ENCODE data around the gene ITPRID1.

Gene ITPRID1

DNA sequence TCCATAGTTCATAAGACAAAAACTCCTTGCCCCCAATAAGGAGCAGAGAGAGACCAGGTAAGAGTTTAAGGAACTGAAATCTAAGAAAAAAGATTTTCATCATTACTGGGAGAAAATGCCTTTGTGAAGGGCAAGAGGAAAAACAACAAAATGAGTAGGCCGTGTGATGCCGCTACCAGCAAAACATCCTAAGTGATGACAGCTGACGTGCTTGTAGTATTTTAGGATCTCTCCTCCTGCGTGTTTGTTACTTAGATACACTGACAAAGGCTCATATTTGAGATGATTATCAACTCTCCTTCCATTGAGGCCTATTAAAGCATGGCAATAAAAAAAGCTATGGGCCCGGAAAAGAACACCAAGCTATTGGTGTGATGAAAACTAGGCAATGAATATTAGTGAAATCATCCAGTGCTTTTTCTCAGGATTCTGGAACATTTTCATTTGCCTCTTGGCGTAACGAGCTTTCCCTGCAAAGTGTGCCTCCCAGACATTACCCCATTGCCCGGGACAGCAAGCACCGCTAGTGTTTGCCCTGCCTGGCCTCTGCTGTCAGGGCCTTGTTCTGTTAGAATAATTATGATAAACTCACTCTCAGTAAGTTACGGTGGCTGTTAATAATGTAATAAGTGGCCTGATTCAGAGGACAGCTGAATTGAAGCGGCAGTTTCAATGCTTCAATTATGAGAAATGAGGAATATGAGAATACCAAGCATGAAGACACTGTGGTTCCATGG is 36.8 kb upstream of the ITPRID1 start:
- CTCF ChIA-PET = interaction anchor here (0.7 kb wide), 2 partner anchors 40 to 49 kb away, joined by 3 to 4 read pairs; no protein-coding TSS in a partner anchor
- DNase-seq (ENCODE audit: low spot score) = no peak
- TF ChIP-seq CTCF (conservative IDR thresholded peaks at IDR 0.05; ENCODE audit: low read depth) = no peak
- no peak overlapping the region for H3K27ac ChIP-seq
- POLR2A ChIA-PET (ENCODE audit: low non-redundant PET) = no interaction called here

- ChIA-PET POLR2A (ENCODE audit: low non-redundant PET) (no interaction called here), CTCF (interaction anchor here (0.7 kb wide), 1 partner anchor 41 kb away, joined by 3 read pairs; no protein-coding TSS in a partner anchor)
- no peak for DNase-seq (ENCODE audit: low spot score)
- no peak overlapping the region for H3K27ac ChIP-seq
- no peak for TF ChIP-seq CTCF (conservative IDR thresholded peaks at IDR 0.05; ENCODE audit: low read depth)
These were observed 35.9 kb upstream of the ITPRID1 start for GRCh38 chr7:31478018-31478417.

- no peak overlapping the region for H3K27ac ChIP-seq
- POLR2A ChIA-PET (ENCODE audit: low non-redundant PET) = no interaction called here
- TF ChIP-seq CTCF (conservative IDR thresholded peaks at IDR 0.05; ENCODE audit: low read depth) = no peak
- no peak for DNase-seq (ENCODE audit: low spot score)
- CTCF ChIA-PET = no interaction called here
These were observed 35.2 kb upstream of the ITPRID1 start for GRCh38 chr7:31478721-31479120.

GRCh38 chr7:31487071-31487470 is 26.8 kb upstream of the ITPRID1 start:
- DNase-seq (ENCODE audit: low spot score) = no peak
- no peak for TF ChIP-seq CTCF (conservative IDR thresholded peaks at IDR 0.05; ENCODE audit: low read depth)
- ChIA-PET CTCF (interaction anchor here (0.6 kb wide), 1 partner anchor 44 kb away, joined by 3 read pairs; no protein-coding TSS in a partner anchor), POLR2A (ENCODE audit: low non-redundant PET) (no interaction called here)
- no peak overlapping the region for H3K27ac ChIP-seq

GRCh38 chr7:31487476-31487875 is 26.4 kb upstream of the ITPRID1 start:
- ChIA-PET CTCF (interaction anchor here (0.6 kb wide), 1 partner anchor 44 kb away, joined by 3 read pairs; no protein-coding TSS in a partner anchor), POLR2A (ENCODE audit: low non-redundant PET) (no interaction called here)
- no peak for TF ChIP-seq CTCF (conservative IDR thresholded peaks at IDR 0.05; ENCODE audit: low read depth)
- no peak overlapping the region for H3K27ac ChIP-seq
- DNase-seq (ENCODE audit: low spot score) = no peak

GRCh38 chr7:31488562-31489203 is 25.2 kb upstream of the ITPRID1 start:
- ChIA-PET POLR2A (ENCODE audit: low non-redundant PET) (no interaction called here), CTCF (interaction anchor here (0.6 kb wide), 1 partner anchor 26 kb away, joined by 4 read pairs; no protein-coding TSS in a partner anchor)
- peak; percentile 69 for DNase-seq (ENCODE audit: low spot score)
- TF ChIP-seq CTCF (conservative IDR thresholded peaks at IDR 0.05; ENCODE audit: low read depth) = peak; percentile 73
- no peak overlapping the region for H3K27ac ChIP-seq
